WTC11 (cell line): ENCODE results near the gene NARS2. TPM values are rescaled to one million over a fixed set of nuclear protein-coding genes. Genes with fewer than 3 reads are reported as not detected.

Experiments
- ATAC-seq: fragments of 200-7000 bp; cut with Tn5 transposase; 2 replicates; pipeline ENCODE4 v1.10.0; 2021; ENCODE audit warnings: mild to moderate bottlenecking, moderate library complexity
- CTCF ChIA-PET: fragments of 300-600 bp; sonication (Branson Sonifier 250); formaldehyde crosslinking; loops from one replicate; lab custom pipeline; 2021; ENCODE audit warnings: antibody characterized with exemption; lab: Charles Lee
- POLR2A ChIA-PET: fragments of 350-600 bp; sonication (Branson Sonifier 250); formaldehyde crosslinking; loops from one replicate; lab custom pipeline; 2021; ENCODE audit warnings: antibody characterized with exemption; lab: Charles Lee
- DNase-seq: peaks from one replicate; pipeline ENCODE4 v3.0.0; 2021; ENCODE audit warnings: low spot score
- H3K27ac Mint-ChIP-seq: 2 replicates; pipeline ENCODE4 v1.8.0; 2021; ENCODE audit warnings: mixed read lengths
- H3K27me3 Mint-ChIP-seq: 2 replicates; pipeline ENCODE4 v1.8.0; 2021; ENCODE audit warnings: low read depth, mild to moderate bottlenecking, moderate library complexity, mixed read lengths
- H3K36me3 Mint-ChIP-seq: 2 replicates; pipeline ENCODE4 v1.8.0; 2021; ENCODE audit warnings: mixed read lengths
- H3K4me1 Mint-ChIP-seq: 2 replicates; pipeline ENCODE4 v1.8.0; 2022; ENCODE audit warnings: mixed read lengths
- H3K4me3 Mint-ChIP-seq: 2 replicates; pipeline ENCODE4 v1.8.0; 2021; ENCODE audit warnings: mild to moderate bottlenecking, moderate library complexity, mixed read lengths
- H3K9me3 Mint-ChIP-seq: 2 replicates; pipeline ENCODE4 v1.8.0; 2021; ENCODE audit warnings: mixed read lengths
- E2F5 ChIP-seq: sonication (generic); formaldehyde crosslinking; IDR thresholded peaks from 2 replicates; pipeline ENCODE4 v1.8.1; 2022; ENCODE audit warnings: mild to moderate bottlenecking, moderate library complexity, missing genetic modification reagents
- ESRRA ChIP-seq: sonication (generic); formaldehyde crosslinking; IDR thresholded peaks from 2 replicates; pipeline ENCODE4 v1.8.1; 2022; ENCODE audit warnings: mild to moderate bottlenecking, missing genetic modification reagents, borderline replicate concordance
- FOXJ3 ChIP-seq: sonication (generic); formaldehyde crosslinking; IDR thresholded peaks from 2 replicates; pipeline ENCODE4 v1.9.0; 2021; ENCODE audit warnings: missing genetic modification reagents, mild to moderate bottlenecking, borderline replicate concordance
- FOXK1 ChIP-seq: sonication (generic); formaldehyde crosslinking; IDR thresholded peaks from 2 replicates; pipeline ENCODE4 v1.8.0; 2022; ENCODE audit warnings: mild to moderate bottlenecking, moderate library complexity, missing genetic modification reagents
- GRHL2 ChIP-seq: fragments of 250-450 bp; sonication (Bioruptor Pico); IDR thresholded peaks from 2 replicates; pipeline ENCODE4 v1.8.0; 2022; ENCODE audit warnings: mild to moderate bottlenecking, moderate library complexity; ENCODE audit not compliant: insufficient replicate concordance, severe bottlenecking
- JUN ChIP-seq: sonication (generic); formaldehyde crosslinking; IDR thresholded peaks from 2 replicates; pipeline ENCODE4 v1.8.0; 2023; ENCODE audit warnings: mild to moderate bottlenecking, missing genetic modification reagents
- MLX ChIP-seq: sonication (generic); formaldehyde crosslinking; IDR thresholded peaks from 2 replicates; pipeline ENCODE4 v1.8.1; 2023; ENCODE audit warnings: mild to moderate bottlenecking, missing genetic modification reagents, moderate library complexity
- MYBL2 ChIP-seq: sonication (generic); formaldehyde crosslinking; IDR thresholded peaks from 2 replicates; pipeline ENCODE4 v1.8.1; 2023; ENCODE audit warnings: mild to moderate bottlenecking, moderate library complexity, missing genetic modification reagents
- NFYB ChIP-seq: sonication (generic); formaldehyde crosslinking; conservative IDR thresholded peaks from 2 replicates; pipeline ENCODE4 v1.8.0; 2022; ENCODE audit warnings: low read depth, missing genetic modification reagents
- NR2C2 ChIP-seq: sonication (generic); formaldehyde crosslinking; IDR thresholded peaks from 2 replicates; pipeline ENCODE4 v1.8.0; 2022; ENCODE audit warnings: mild to moderate bottlenecking, missing genetic modification reagents
- RELA ChIP-seq: sonication (generic); formaldehyde crosslinking; IDR thresholded peaks from 2 replicates; pipeline ENCODE4 v1.8.1; 2022; ENCODE audit warnings: missing genetic modification reagents, mild to moderate bottlenecking, borderline replicate concordance
- TEAD1 ChIP-seq: sonication (generic); formaldehyde crosslinking; IDR thresholded peaks from 2 replicates; pipeline ENCODE4 v1.8.0; 2022; ENCODE audit warnings: mild to moderate bottlenecking, missing genetic modification reagents
- USF1 ChIP-seq: sonication (generic); formaldehyde crosslinking; IDR thresholded peaks from 2 replicates; pipeline ENCODE4 v1.8.0; 2022; ENCODE audit warnings: mild to moderate bottlenecking, missing genetic modification reagents
- ZNF138 ChIP-seq: sonication (generic); formaldehyde crosslinking; conservative IDR thresholded peaks from 2 replicates; pipeline ENCODE4 v1.8.1; 2022; ENCODE audit warnings: mild to moderate bottlenecking, moderate library complexity, missing genetic modification reagents
- ZNF232 ChIP-seq: sonication (generic); formaldehyde crosslinking; IDR thresholded peaks from 2 replicates; pipeline ENCODE4 v1.8.0; 2022; ENCODE audit warnings: mild to moderate bottlenecking, missing genetic modification reagents
- ZNF416 ChIP-seq: fragments of 250-450 bp; sonication (Bioruptor Pico); IDR thresholded peaks from 2 replicates; pipeline ENCODE4 v1.9.0; 2021; ENCODE audit warnings: mild to moderate bottlenecking, inconsistent platforms
- total RNA-seq: library from RNA; stranded (reverse); gene quantifications from 3 replicates; pipeline ENCODE4 v1.2.3, GENCODE V29; 2021
- TF ChIP-seq, protein P1 (sequence below): fragments of 250-450 bp; sonication (Bioruptor Pico); IDR thresholded peaks from 2 replicates; pipeline ENCODE4 v1.8.0; 2021; ENCODE audit warnings: mild to moderate bottlenecking
- TF ChIP-seq, protein P2 (sequence below): sonication (generic); formaldehyde crosslinking; IDR thresholded peaks from 2 replicates; pipeline ENCODE4 v1.8.1; 2023; ENCODE audit warnings: mild to moderate bottlenecking, missing genetic modification reagents
- TF ChIP-seq, protein P3 (sequence below): sonication (generic); formaldehyde crosslinking; IDR thresholded peaks from 2 replicates; pipeline ENCODE4 v1.8.1; 2022; ENCODE audit warnings: low read depth, mild to moderate bottlenecking, moderate library complexity, missing genetic modification reagents, borderline replicate concordance
- TF ChIP-seq, protein P4 (sequence below): fragments of 200-600 bp; IDR thresholded peaks from 2 replicates; pipeline ENCODE4 v1.8.0; 2022; ENCODE audit warnings: antibody characterized with exemption
- TF ChIP-seq, protein P5 (sequence below): fragments of 250-450 bp; sonication (Bioruptor Pico); IDR thresholded peaks from 2 replicates; pipeline ENCODE4 v2.1.2; 2022; ENCODE audit warnings: mild to moderate bottlenecking, moderate library complexity
- TF ChIP-seq, protein P6 (sequence below): sonication (generic); formaldehyde crosslinking; conservative IDR thresholded peaks from 2 replicates; pipeline ENCODE4 v1.8.1; 2023; ENCODE audit warnings: mild to moderate bottlenecking, low read depth, missing genetic modification reagents, moderate library complexity

Gene NARS2
- total RNA-seq, 1 experiment from 2014 or later, result 36.4 TPM

DNA sequence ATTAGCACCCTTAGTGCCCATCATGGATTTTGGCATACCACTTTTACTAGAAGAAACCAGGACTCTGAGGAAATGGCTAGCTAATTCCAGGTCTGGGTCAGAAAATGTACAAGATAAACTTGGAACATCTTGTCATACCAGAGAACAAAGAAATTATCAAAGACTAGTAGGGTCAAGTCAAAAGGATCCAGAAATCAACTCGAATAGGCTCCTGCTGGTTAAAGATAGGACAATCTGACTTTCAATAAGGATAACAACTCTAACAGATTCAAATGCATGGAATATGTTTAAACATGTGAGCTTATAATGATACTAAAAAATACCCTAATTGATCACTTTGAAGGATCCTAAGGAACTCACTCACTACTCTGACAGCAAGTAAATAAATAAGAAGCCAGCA is 175.9 kb downstream of the NARS2 start:
- peaks cover 41% of the 10 kb centered on the region for H3K27me3 Mint-ChIP-seq
- H3K36me3 Mint-ChIP-seq, result no peaks in the 10 kb centered on the region
- POLR2A ChIA-PET, result no interaction called here
- no peaks in the 10 kb centered on the region for H3K9me3 Mint-ChIP-seq
- CTCF ChIA-PET, result interaction anchor here (1.4 to 1.6 kb wide), 2 partner anchors 166 to 171 kb away, joined by 3 to 6 read pairs; no protein-coding TSS in a partner anchor
- DNase-seq, result no peak
- TF ChIP-seq, protein P1, sequence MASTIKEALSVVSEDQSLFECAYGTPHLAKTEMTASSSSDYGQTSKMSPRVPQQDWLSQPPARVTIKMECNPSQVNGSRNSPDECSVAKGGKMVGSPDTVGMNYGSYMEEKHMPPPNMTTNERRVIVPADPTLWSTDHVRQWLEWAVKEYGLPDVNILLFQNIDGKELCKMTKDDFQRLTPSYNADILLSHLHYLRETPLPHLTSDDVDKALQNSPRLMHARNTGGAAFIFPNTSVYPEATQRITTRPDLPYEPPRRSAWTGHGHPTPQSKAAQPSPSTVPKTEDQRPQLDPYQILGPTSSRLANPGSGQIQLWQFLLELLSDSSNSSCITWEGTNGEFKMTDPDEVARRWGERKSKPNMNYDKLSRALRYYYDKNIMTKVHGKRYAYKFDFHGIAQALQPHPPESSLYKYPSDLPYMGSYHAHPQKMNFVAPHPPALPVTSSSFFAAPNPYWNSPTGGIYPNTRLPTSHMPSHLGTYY (CRISPR knock-in tag), result no peak
- TF ChIP-seq ZNF138 (CRISPR knock-in tag) (no peak), USF1 (CRISPR knock-in tag) (no peak), FOXK1 (CRISPR knock-in tag) (no peak), ZNF232 (CRISPR knock-in tag) (no peak), MLX (CRISPR knock-in tag) (no peak), JUN (CRISPR knock-in tag) (no peak), ESRRA (CRISPR knock-in tag) (no peak), TEAD1 (CRISPR knock-in tag) (no peak), NR2C2 (no peak), FOXJ3 (no peak), NFYB (no peak)
- TF ChIP-seq, protein P2, sequence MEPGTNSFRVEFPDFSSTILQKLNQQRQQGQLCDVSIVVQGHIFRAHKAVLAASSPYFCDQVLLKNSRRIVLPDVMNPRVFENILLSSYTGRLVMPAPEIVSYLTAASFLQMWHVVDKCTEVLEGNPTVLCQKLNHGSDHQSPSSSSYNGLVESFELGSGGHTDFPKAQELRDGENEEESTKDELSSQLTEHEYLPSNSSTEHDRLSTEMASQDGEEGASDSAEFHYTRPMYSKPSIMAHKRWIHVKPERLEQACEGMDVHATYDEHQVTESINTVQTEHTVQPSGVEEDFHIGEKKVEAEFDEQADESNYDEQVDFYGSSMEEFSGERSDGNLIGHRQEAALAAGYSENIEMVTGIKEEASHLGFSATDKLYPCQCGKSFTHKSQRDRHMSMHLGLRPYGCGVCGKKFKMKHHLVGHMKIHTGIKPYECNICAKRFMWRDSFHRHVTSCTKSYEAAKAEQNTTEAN (CRISPR knock-in tag), result no peak
- TF ChIP-seq, protein P3, sequence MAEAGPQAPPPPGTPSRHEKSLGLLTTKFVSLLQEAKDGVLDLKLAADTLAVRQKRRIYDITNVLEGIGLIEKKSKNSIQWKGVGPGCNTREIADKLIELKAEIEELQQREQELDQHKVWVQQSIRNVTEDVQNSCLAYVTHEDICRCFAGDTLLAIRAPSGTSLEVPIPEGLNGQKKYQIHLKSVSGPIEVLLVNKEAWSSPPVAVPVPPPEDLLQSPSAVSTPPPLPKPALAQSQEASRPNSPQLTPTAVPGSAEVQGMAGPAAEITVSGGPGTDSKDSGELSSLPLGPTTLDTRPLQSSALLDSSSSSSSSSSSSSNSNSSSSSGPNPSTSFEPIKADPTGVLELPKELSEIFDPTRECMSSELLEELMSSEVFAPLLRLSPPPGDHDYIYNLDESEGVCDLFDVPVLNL (CRISPR knock-in tag), result no peak
- TF ChIP-seq, protein P4, sequence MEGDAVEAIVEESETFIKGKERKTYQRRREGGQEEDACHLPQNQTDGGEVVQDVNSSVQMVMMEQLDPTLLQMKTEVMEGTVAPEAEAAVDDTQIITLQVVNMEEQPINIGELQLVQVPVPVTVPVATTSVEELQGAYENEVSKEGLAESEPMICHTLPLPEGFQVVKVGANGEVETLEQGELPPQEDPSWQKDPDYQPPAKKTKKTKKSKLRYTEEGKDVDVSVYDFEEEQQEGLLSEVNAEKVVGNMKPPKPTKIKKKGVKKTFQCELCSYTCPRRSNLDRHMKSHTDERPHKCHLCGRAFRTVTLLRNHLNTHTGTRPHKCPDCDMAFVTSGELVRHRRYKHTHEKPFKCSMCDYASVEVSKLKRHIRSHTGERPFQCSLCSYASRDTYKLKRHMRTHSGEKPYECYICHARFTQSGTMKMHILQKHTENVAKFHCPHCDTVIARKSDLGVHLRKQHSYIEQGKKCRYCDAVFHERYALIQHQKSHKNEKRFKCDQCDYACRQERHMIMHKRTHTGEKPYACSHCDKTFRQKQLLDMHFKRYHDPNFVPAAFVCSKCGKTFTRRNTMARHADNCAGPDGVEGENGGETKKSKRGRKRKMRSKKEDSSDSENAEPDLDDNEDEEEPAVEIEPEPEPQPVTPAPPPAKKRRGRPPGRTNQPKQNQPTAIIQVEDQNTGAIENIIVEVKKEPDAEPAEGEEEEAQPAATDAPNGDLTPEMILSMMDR, result no peak
- H3K4me3 Mint-ChIP-seq, result no peak overlapping the region
- H3K27ac Mint-ChIP-seq, result no peak overlapping the region
- peaks cover 23% of the 10 kb centered on the region for H3K4me1 Mint-ChIP-seq
- no peak for ATAC-seq

DNA sequence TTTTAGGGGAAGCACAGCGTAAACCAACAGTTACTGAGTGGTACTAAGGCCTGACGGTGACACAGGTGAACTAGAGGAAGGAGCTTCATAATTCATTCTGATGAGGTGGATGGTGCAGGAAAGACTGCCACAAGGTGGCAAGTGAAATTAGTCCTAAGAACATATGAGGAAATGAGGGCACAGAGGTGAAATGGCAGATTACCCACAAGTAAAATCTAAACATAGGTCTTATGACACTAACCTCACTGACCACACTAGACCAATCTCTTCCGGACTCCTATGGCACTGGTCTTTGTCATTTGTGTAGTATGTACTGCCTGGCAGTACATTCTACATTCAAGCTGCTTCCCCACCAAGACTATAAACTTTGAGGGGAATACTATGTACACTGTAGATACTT is 177.3 kb downstream of the NARS2 start:
- H3K36me3 Mint-ChIP-seq, result no peaks in the 10 kb centered on the region
- H3K27me3 Mint-ChIP-seq, result peaks cover 41% of the 10 kb centered on the region
- no peaks in the 10 kb centered on the region for H3K9me3 Mint-ChIP-seq
- no peak overlapping the region for H3K4me3 Mint-ChIP-seq
- CTCF ChIA-PET, result interaction anchor here (0.5 to 0.8 kb wide), 2 partner anchors 25 to 30 kb away, joined by 3 read pairs; no protein-coding TSS in a partner anchor
- no peak for DNase-seq
- ATAC-seq, result no peak
- peaks cover 28% of the 10 kb centered on the region for H3K4me1 Mint-ChIP-seq
- POLR2A ChIA-PET, result no interaction called here
- no peak overlapping the region for H3K27ac Mint-ChIP-seq
- no peak for TF ChIP-seq USF1 (CRISPR knock-in tag)
- TF ChIP-seq RELA (CRISPR knock-in tag), result no peak
- no peak for TF ChIP-seq MYBL2
- TF ChIP-seq GRHL2 (CRISPR knock-in tag), result no peak
- TF ChIP-seq, protein P5, sequence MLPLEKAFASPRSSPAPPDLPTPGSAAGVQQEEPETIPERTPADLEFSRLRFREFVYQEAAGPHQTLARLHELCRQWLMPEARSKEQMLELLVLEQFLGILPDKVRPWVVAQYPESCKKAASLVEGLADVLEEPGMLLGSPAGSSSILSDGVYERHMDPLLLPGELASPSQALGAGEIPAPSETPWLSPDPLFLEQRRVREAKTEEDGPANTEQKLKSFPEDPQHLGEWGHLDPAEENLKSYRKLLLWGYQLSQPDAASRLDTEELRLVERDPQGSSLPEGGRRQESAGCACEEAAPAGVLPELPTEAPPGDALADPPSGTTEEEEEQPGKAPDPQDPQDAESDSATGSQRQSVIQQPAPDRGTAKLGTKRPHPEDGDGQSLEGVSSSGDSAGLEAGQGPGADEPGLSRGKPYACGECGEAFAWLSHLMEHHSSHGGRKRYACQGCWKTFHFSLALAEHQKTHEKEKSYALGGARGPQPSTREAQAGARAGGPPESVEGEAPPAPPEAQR (CRISPR knock-in tag), result no peak
- no peak for TF ChIP-seq ZNF416 (CRISPR knock-in tag)
- TF ChIP-seq, protein P6, sequence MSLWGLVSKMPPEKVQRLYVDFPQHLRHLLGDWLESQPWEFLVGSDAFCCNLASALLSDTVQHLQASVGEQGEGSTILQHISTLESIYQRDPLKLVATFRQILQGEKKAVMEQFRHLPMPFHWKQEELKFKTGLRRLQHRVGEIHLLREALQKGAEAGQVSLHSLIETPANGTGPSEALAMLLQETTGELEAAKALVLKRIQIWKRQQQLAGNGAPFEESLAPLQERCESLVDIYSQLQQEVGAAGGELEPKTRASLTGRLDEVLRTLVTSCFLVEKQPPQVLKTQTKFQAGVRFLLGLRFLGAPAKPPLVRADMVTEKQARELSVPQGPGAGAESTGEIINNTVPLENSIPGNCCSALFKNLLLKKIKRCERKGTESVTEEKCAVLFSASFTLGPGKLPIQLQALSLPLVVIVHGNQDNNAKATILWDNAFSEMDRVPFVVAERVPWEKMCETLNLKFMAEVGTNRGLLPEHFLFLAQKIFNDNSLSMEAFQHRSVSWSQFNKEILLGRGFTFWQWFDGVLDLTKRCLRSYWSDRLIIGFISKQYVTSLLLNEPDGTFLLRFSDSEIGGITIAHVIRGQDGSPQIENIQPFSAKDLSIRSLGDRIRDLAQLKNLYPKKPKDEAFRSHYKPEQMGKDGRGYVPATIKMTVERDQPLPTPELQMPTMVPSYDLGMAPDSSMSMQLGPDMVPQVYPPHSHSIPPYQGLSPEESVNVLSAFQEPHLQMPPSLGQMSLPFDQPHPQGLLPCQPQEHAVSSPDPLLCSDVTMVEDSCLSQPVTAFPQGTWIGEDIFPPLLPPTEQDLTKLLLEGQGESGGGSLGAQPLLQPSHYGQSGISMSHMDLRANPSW (CRISPR knock-in tag), result no peak
- TF ChIP-seq E2F5 (CRISPR knock-in tag), result no peak
